HG03025 (cell line): ENCODE measurements around the gene LRP5.

ENCODE experiments used
- ATAC-seq: cut with Tn5 transposase; IDR thresholded peaks from one replicate; pipeline ENCODE4 v1.9.1; 2021; ENCODE audit warnings: mild to moderate bottlenecking, moderate library complexity; ENCODE audit not compliant: unreplicated experiment, low FRiP score

Gene LRP5

GRCh38 chr11:68326334-68327215 lies 14.2 kb downstream of the LRP5 start:
- no peak for ATAC-seq

GRCh38 chr11:68327586-68328370 lies 15.4 kb downstream of the LRP5 start:
- ATAC-seq = no peak

GRCh38 chr11:68328374-68329091 lies 16.1 kb downstream of the LRP5 start:
- ATAC-seq = no peak

- ATAC-seq = no peak
Observed at GRCh38 chr11:68329536-68329935, 17.1 kb downstream of the LRP5 start.

GRCh38 chr11:68329978-68330699 lies 17.7 kb downstream of the LRP5 start:
- no peak for ATAC-seq

GRCh38 chr11:68330700-68331337 lies 18.4 kb downstream of the LRP5 start:
- no peak for ATAC-seq

GRCh38 chr11:68331338-68331947 lies 19.1 kb downstream of the LRP5 start:
- no peak for ATAC-seq

GRCh38 chr11:68332186-68332585 lies 19.8 kb downstream of the LRP5 start:
- ATAC-seq = no peak

- no peak for ATAC-seq
Observed at GRCh38 chr11:68333173-68333572, 20.8 kb downstream of the LRP5 start.

- ATAC-seq = no peak
Observed at GRCh38 chr11:68334923-68335322, 22.5 kb downstream of the LRP5 start.

GRCh38 chr11:68335683-68336082 lies 23.3 kb downstream of the LRP5 start:
- no peak for ATAC-seq

GRCh38 chr11:68336716-68337115 lies 24.3 kb downstream of the LRP5 start:
- no peak for ATAC-seq

- ATAC-seq = no peak
Observed at GRCh38 chr11:68337399-68337835, 25.0 kb downstream of the LRP5 start.

GRCh38 chr11:68338051-68338780 lies 25.8 kb downstream of the LRP5 start:
- ATAC-seq = no peak

- no peak for ATAC-seq
Observed at GRCh38 chr11:68340003-68340767, 27.8 kb downstream of the LRP5 start.

- no peak for ATAC-seq
Observed at GRCh38 chr11:68340784-68341556, 28.6 kb downstream of the LRP5 start.
